GM21529 (cell line): ENCODE results near the gene RASA1.

ENCODE experiments used
- ATAC-seq: cut with Tn5 transposase; IDR thresholded peaks from one replicate; pipeline ENCODE4 v1.9.1; 2021; ENCODE audit not compliant: unreplicated experiment

The RASA1 gene

GRCh38 chr5:87438231-87438630 is 170.5 kb downstream of the RASA1 start:
- no peak for ATAC-seq
